CD4-positive, alpha-beta memory T cell (primary cell): ENCODE data around the gene SCAF1. TPM values are rescaled to one million over a fixed set of nuclear protein-coding genes. Genes with fewer than 3 reads are reported as not detected.

Experiments
- CTCF ChIA-PET: fragments of 350-600 bp; sonication (Branson Sonifier 250); formaldehyde crosslinking; loops from one replicate; lab custom pipeline; 2021; ENCODE audit warnings: inconsistent platforms; ENCODE audit not compliant: partially characterized antibody; lab: Charles Lee
- POLR2A ChIA-PET: fragments of 350-600 bp; sonication (Branson Sonifier 250); formaldehyde crosslinking; loops from one replicate; lab custom pipeline; 2021; ENCODE audit not compliant: partially characterized antibody; lab: Charles Lee
- DNase-seq, 5 donors: peaks; one replicate each; pipeline versions ENCODE4 v3.0.0 to v3.0.0-alpha.2; 2020 to 2022; ENCODE audit warnings: mixed read lengths in 1 of 5
- H3K27ac ChIP-seq: one replicate; pipeline ENCODE4 v1.7.0; 2013; ENCODE audit warnings: low read depth, low read length
- H3K27me3 ChIP-seq: 2 replicates; pipeline ENCODE4 v1.7.0; 2013; ENCODE audit warnings: mild to moderate bottlenecking, low read length, moderate library complexity; ENCODE audit not compliant: insufficient read depth
- H3K36me3 ChIP-seq: 2 replicates; pipeline ENCODE4 v1.7.0; 2013; ENCODE audit warnings: mild to moderate bottlenecking, low read length, moderate library complexity; ENCODE audit not compliant: insufficient read depth
- H3K4me1 ChIP-seq: 2 replicates; pipeline ENCODE4 v1.7.0; 2013; ENCODE audit warnings: mild to moderate bottlenecking, low read length, moderate library complexity; ENCODE audit not compliant: insufficient read depth
- H3K4me3 ChIP-seq, 2 donors: one replicate each; pipeline ENCODE4 v1.7.0; 2013; ENCODE audit warnings: low read length in 2 of 2, mild to moderate bottlenecking in 1 of 2
- H3K9me3 ChIP-seq, 2 donors: one replicate each; pipeline ENCODE4 v1.7.0; 2013; ENCODE audit warnings: low read length in 2 of 2, control low read depth in 1 of 2; ENCODE audit not compliant: control insufficient read depth in 1 of 2
- H3K27ac Mint-ChIP-seq, 7 donors: one replicate each; pipeline ENCODE4 v1.8.0; 2020 to 2021; ENCODE audit warnings: mixed read lengths in 7 of 7, mild to moderate bottlenecking in 6 of 7, inconsistent platforms in 3 of 7, moderate library complexity in 3 of 7
- H3K27me3 Mint-ChIP-seq, 2 donors: one replicate each; pipeline ENCODE4 v1.8.0; 2020 to 2021; ENCODE audit warnings: mixed read lengths in 2 of 2
- H3K36me3 Mint-ChIP-seq, 2 donors: one replicate each; pipeline ENCODE4 v1.8.0; 2020 to 2021; ENCODE audit warnings: mixed read lengths in 2 of 2, inconsistent platforms in 1 of 2, mild to moderate bottlenecking in 1 of 2
- H3K4me1 Mint-ChIP-seq, 4 donors: one replicate each; pipeline ENCODE4 v1.8.0; 2020 to 2021; ENCODE audit warnings: mixed read lengths in 4 of 4, mild to moderate bottlenecking in 1 of 4
- H3K4me3 Mint-ChIP-seq, 8 donors: one replicate each; pipeline ENCODE4 v1.8.0; 2020 to 2021; ENCODE audit warnings: mixed read lengths in 8 of 8, mild to moderate bottlenecking in 7 of 8, moderate library complexity in 6 of 8, inconsistent platforms in 3 of 8
- H3K9me3 Mint-ChIP-seq, 8 donors: one replicate each; pipeline ENCODE4 v1.8.0; 2020 to 2021; ENCODE audit warnings: mixed read lengths in 8 of 8, mild to moderate bottlenecking in 5 of 8, inconsistent platforms in 3 of 8, moderate library complexity in 1 of 8
- intact Hi-C: fragments of 100-400 bp; cut with micrococcal nuclease; formaldehyde crosslinking; loops from one replicate; pipeline ENCODE4 v1.15.1; 2023
- polyA plus RNA-seq, 2 donors: library from polyadenylated mRNA; unstranded; fragments of 300-500 nt; fragmentation: Illumina TruSeq; gene quantifications; one replicate each; pipeline ENCODE4 v1.2.3, GENCODE V29; 2021
- total RNA-seq, 2 experiments: library from RNA; stranded (reverse); gene quantifications; one replicate each; pipeline ENCODE4 v1.2.3, GENCODE V29; 2021

Gene SCAF1
- total and polyA plus RNA-seq, 4 experiments from 2014 or later, result 4.0 to 62.7 (median 60.5) TPM; not detected in 1

GRCh38 chr19:49677231-49677900, 35.4 kb downstream of the SCAF1 start, which contains the start of gene PRMT1:
Gene PRMT1, plus strand, starts transcription at chr19:49677271. Its CDS starts 10 bp downstream, at chr19:49677281.
- peaks cover 17 to 52% (median 32%) of the 10 kb centered on the region in 4 donors for H3K4me1 Mint-ChIP-seq
- POLR2A ChIA-PET, result interaction anchor here (0.6 to 6.7 kb wide), 30 partner anchors 12 to 580 kb away, joined by 3 to 125 read pairs (median 7); partner anchors contain the start of genes ADM5, AKT1S1, ALDH16A1 and BCL2L12
- Histone ChIP-seq H3K4me1 (peaks cover 42% of the 10 kb centered on the region), H3K9me3 (no peaks in the 10 kb centered on the region), H3K4me3 (peak within 1 kb of the TSS; percentile 69 to 79), H3K27ac (peak within 1 kb of the TSS; percentile 93), H3K27me3 (no peaks in the 10 kb centered on the region), H3K36me3 (peaks cover 7% of the 10 kb centered on the region)
- CTCF ChIA-PET, result interaction anchor here (0.6 to 5.5 kb wide), 16 partner anchors 12 to 452 kb away, joined by 3 to 52 read pairs (median 5); partner anchors contain the start of genes BCL2L12, FLT3LG, IRF3 and NOSIP
- DNase-seq, result peak in 2 of 5 donors; percentile 70 to 74
- intact Hi-C loops, result loop anchor here (1.0 to 5.0 kb wide), 6 partner anchors 37 to 805 kb away; partner anchors contain the start of genes AKT1S1, NOSIP, PPP1R15A and RRAS
- H3K9me3 Mint-ChIP-seq, result no peaks in the 10 kb centered on the region
- H3K4me3 Mint-ChIP-seq, result peak within 1 kb of the TSS; percentile 95 to 100 (median 99)
- peaks cover 11 to 18% of the 10 kb centered on the region in 2 donors for H3K36me3 Mint-ChIP-seq
- peak within 1 kb of the TSS; percentile 99 to 100 (median 99) for H3K27ac Mint-ChIP-seq
- no peaks in the 10 kb centered on the region for H3K27me3 Mint-ChIP-seq

- Mint-ChIP-seq H3K27me3 (no peaks in the 10 kb centered on the region), H3K4me3 (peak overlapping the region; percentile 82 to 99 (median 88)), H3K27ac (peak overlapping the region; percentile 96 to 99 (median 97)), H3K9me3 (no peaks in the 10 kb centered on the region), H3K4me1 (peaks cover 16 to 52% (median 31%) of the 10 kb centered on the region in 4 donors), H3K36me3 (peaks cover 14 to 23% of the 10 kb centered on the region in 2 donors)
- Histone ChIP-seq H3K4me3 (peak overlapping the region; percentile 69 to 79), H3K27ac (peak overlapping the region; percentile 93), H3K4me1 (peaks cover 42% of the 10 kb centered on the region), H3K9me3 (no peaks in the 10 kb centered on the region), H3K27me3 (no peaks in the 10 kb centered on the region), H3K36me3 (peaks cover 10% of the 10 kb centered on the region)
- DNase-seq, result peak; percentile 76 to 93 (median 80)
- intact Hi-C loops, result loop anchor here (1.0 to 5.0 kb wide), 8 partner anchors 38 to 805 kb away; partner anchors contain the start of genes AKT1S1, NOSIP, PPP1R15A and RRAS
- POLR2A ChIA-PET, result interaction anchor here (1.0 to 6.7 kb wide), 19 partner anchors 13 to 344 kb away, joined by 3 to 125 read pairs (median 10); partner anchors contain the start of genes BCL2L12, CPT1C, FLT3LG and IRF3
- CTCF ChIA-PET, result interaction anchor here (0.6 to 2.1 kb wide), 17 partner anchors 13 to 452 kb away, joined by 3 to 13 read pairs (median 5); partner anchors contain the start of genes BCL2L12, FLT3LG, IRF3 and NOSIP
Observed at GRCh38 chr19:49677901-49678674, 36.1 kb downstream of the SCAF1 start.

- no peak for DNase-seq
- ChIA-PET POLR2A (interaction anchor here (0.7 to 6.7 kb wide), 11 partner anchors 8 to 582 kb away, joined by 3 to 125 read pairs (median 6); partner anchors contain the start of genes BCL2L12, FLT3LG, IRF3 and PRR12), CTCF (interaction anchor here (0.7 to 2.2 kb wide), 20 partner anchors 15 to 1288 kb away, joined by 3 to 13 read pairs (median 5); partner anchors contain the start of genes FLT3LG and KDELR1)
- H3K4me1 Mint-ChIP-seq, result peaks cover 16 to 52% (median 29%) of the 10 kb centered on the region in 4 donors
- Histone ChIP-seq H3K36me3 (peaks cover 16% of the 10 kb centered on the region), H3K4me1 (peaks cover 42% of the 10 kb centered on the region), H3K9me3 (no peaks in the 10 kb centered on the region), H3K4me3 (no peak overlapping the region), H3K27me3 (no peaks in the 10 kb centered on the region), H3K27ac (peak overlapping the region; percentile 93)
- H3K36me3 Mint-ChIP-seq, result peaks cover 17 to 31% of the 10 kb centered on the region in 2 donors
- H3K27me3 Mint-ChIP-seq, result no peaks in the 10 kb centered on the region
- H3K4me3 Mint-ChIP-seq, result peak overlapping the region in 1 of 8 donors; percentile 4
- H3K27ac Mint-ChIP-seq, result peak overlapping the region; percentile 57 to 99 (median 96)
- intact Hi-C loops, result loop anchor here (1.0 to 5.0 kb wide), 3 partner anchors 108 to 453 kb away; partner anchors contain the start of genes AKT1S1 and TBC1D17
- H3K9me3 Mint-ChIP-seq, result no peaks in the 10 kb centered on the region
Observed at GRCh38 chr19:49678985-49679770, 37.2 kb downstream of the SCAF1 start.

- Mint-ChIP-seq H3K9me3 (no peaks in the 10 kb centered on the region), H3K4me1 (peaks cover 16 to 52% (median 29%) of the 10 kb centered on the region in 4 donors), H3K4me3 (peak overlapping the region in 4 of 8 donors; percentile 17 to 43 (median 34)), H3K36me3 (peaks cover 21 to 36% of the 10 kb centered on the region in 2 donors), H3K27me3 (no peaks in the 10 kb centered on the region), H3K27ac (peak overlapping the region; percentile 15 to 86 (median 70))
- no peak for DNase-seq
- Histone ChIP-seq H3K4me3 (no peak overlapping the region), H3K4me1 (peaks cover 42% of the 10 kb centered on the region), H3K27ac (peak overlapping the region; percentile 44), H3K36me3 (peaks cover 19% of the 10 kb centered on the region), H3K9me3 (no peaks in the 10 kb centered on the region), H3K27me3 (no peaks in the 10 kb centered on the region)
- intact Hi-C loops, result loop anchor here (1.0 to 5.0 kb wide), 6 partner anchors 174 to 303 kb away; partner anchors contain the start of genes AKT1S1, FLT3LG, KASH5 and TBC1D17
- ChIA-PET CTCF (interaction anchor here (0.7 to 2.2 kb wide), 10 partner anchors 38 to 660 kb away, joined by 3 to 13 read pairs (median 5); partner anchors contain the start of gene FLT3LG), POLR2A (interaction anchor here (0.6 to 6.7 kb wide), 7 partner anchors 8 to 623 kb away, joined by 3 to 125 read pairs (median 4); partner anchors contain the start of genes BCL2L12, CGB7 and IRF3)
Observed at GRCh38 chr19:49679771-49680413, 37.9 kb downstream of the SCAF1 start.

GRCh38 chr19:49680421-49681351, 38.7 kb downstream of the SCAF1 start:
- peaks cover 24 to 43% of the 10 kb centered on the region in 2 donors for H3K36me3 Mint-ChIP-seq
- no peaks in the 10 kb centered on the region for H3K27me3 ChIP-seq
- H3K9me3 Mint-ChIP-seq, result no peaks in the 10 kb centered on the region
- H3K27me3 Mint-ChIP-seq, result no peaks in the 10 kb centered on the region
- H3K4me1 Mint-ChIP-seq, result peaks cover 16 to 52% (median 29%) of the 10 kb centered on the region in 4 donors
- peak overlapping the region; percentile 44 for H3K27ac ChIP-seq
- H3K27ac Mint-ChIP-seq, result peak overlapping the region; percentile 57 to 86 (median 72)
- H3K4me3 Mint-ChIP-seq, result peak overlapping the region in 1 of 8 donors; percentile 35
- intact Hi-C loops, result loop anchor here (1.0 kb wide), 5 partner anchors 174 to 303 kb away; partner anchors contain the start of genes FLT3LG and KASH5
- no peak overlapping the region for H3K4me3 ChIP-seq
- H3K9me3 ChIP-seq, result no peaks in the 10 kb centered on the region
- H3K4me1 ChIP-seq, result peaks cover 41% of the 10 kb centered on the region
- CTCF ChIA-PET, result interaction anchor here (0.6 to 2.2 kb wide), 21 partner anchors 8 to 455 kb away, joined by 3 to 8 read pairs (median 4); partner anchors contain the start of genes ADM5, BCL2L12, FLT3LG and IRF3
- peaks cover 27% of the 10 kb centered on the region for H3K36me3 ChIP-seq
- peak; percentile 88 to 91 (median 89) for DNase-seq
- POLR2A ChIA-PET, result interaction anchor here (0.6 to 1.9 kb wide), 11 partner anchors 16 to 623 kb away, joined by 3 to 11 read pairs (median 4); partner anchors contain the start of genes AP2A1, BCL2L12, CGB7 and IRF3
